Kidney glomerular epithelial cell (primary cell): ENCODE measurements around the gene GLA.
A peak's percentile ranks its signal among the peaks of the same experiment; 100 is the strongest.

Source experiments
- DNase-seq: peaks from one replicate; lab custom pipeline; 2025; lab: John Stamatoyannopoulos, UW

The GLA gene

DNA sequence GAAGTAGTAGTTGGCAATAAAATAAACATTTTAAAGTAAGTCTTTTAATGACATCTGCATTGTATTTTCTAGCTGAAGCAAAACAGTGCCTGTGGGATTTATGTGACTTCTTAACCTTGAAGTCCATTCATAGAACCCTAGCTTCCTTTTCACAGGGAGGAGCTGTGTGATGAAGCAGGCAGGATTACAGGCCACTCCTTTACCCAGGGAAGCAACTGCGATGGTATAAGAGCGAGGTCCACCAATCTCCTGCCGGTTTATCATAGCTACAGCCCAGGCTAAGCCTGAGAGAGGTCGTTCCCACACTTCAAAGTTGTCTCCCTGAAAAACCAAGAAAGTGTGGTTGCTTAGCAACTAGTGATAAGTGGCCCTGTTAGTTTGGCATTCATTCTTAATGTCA lies 9.9 kb downstream of the GLA start:
- DNase-seq: no peak

DNA sequence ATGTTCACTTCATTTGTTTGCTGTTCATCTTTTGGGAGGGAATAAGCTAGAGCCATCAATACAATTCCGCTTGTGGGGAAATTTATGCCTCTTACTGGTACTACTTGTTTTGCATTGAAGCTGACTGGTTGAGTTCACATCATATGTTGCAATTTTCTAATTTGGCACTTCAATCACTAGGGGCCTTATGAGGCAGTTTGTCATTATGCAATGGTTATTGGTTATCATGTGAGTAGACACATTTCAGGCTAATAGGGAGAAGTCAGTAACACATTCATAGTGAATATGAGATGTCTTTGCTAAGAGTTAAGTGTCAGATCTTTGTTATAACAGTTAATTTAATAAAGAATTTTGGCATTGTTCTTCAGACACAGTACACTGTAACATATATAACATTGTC lies 11.9 kb downstream of the GLA start:
- no peak for DNase-seq

DNA sequence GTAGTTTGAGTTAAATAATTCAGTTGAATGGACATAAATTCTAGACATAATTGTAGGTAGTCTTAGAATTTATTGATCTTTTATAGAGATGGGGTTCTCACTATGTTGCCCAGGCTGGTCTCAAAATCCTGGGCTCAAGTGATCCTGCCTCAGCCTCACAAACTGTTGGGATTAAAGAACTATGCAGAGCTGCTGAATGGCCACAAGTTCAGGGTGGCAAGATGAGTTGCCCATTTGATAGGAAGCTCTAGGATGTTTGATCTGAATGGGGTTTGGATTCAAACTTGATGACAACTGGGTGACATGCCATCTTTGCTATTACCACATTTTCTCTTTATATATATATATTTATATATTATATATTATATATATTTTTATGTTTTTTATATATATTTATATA lies 13.4 kb downstream of the GLA start:
- DNase-seq: no peak

DNA sequence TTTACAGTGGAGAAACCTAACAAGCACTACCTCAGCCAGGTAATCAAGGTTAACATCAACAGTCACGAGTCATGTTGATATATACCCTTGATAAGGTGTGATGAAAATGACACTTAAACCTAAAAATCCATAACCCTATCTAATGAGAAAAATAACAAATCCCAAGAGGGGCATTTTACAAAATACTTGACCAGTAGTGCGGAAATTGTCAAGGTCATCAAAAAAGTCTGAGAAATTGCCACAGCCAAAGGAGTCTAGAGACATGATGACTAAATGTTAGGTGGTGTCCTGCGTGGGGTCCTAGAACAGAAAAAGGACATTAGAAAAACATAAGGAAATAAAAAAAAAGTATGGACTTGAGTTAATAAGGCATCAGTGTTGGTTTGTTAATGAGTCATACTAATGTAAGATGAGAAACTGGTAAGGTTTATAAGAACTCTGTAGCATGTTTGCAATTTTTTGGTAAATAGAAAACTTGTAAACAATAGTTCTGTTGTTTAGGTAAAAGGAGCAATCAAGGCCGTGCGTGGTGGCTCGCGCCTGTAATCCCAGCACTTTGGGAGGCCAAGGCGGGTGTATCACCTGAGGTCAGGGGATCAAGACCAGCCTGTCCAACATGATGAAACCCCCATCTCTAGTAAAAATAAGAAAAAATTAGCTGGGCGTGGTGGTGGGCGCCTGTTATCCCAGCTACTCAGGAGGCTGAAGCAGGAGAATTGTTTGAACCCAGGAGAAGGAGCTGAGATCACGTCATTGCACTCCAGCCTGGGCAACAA lies 14.0 kb downstream of the GLA start:
- no peak for DNase-seq

DNA sequence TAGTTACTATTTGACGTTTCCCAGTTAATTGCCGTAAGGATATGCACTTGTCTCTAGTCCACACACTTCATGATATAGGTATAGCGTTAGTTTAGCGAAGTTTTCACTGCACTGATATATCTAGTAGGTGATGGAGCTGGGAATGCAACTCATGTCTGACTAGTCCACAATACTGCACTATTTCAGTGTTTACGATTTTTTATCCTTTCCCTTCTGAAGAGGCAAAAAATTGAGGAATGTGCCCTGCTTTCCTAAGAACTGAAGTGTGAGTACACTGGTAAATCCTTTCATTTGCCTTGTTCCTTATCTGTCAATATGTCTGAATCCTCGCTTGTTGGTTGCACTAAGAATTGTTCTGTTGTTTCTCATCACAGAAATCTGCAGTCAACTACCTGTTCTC lies 15.9 kb downstream of the GLA start:
- DNase-seq: no peak

DNA sequence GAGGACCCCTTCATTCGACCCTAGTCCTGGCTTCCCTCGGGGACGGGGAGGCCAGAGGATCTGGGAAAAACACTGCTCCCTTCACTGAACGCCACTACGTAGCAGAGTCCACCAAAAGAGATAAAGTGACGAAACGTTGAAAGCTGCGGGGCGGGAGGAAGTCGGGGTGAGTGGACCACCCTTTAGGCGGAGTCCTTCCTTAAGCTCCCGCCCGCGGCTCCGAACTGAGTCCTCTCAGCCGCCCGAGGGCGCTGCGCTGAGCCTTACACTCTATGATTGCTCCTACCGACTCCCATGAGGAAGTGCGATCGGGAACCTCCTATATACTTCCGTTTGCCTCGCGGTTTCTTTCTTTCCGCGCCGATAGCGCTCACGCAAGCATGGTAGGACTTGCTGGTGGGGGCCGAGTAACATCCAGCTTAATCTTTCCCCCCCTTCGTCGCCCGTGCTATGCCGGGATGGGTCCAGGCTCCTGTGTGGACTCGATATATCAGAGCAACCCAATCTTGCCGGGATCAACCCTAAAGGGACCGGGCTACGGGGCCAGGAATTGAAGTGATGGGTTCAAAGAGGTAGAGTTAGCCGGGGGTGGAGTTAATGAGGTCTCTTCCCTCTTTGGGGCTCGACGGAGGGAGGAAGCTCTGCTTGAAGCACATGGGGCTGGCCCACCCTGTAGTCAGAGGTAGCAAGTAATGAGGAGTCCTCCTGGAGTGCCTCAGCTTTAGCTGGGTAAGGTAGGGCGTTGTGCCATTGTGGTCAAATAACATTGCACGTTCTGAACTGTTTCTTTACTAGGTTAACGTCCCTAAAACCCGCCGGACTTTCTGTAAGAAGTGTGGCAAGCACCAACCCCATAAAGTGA lies 16.8 kb downstream of the GLA start, which contains the start of gene RPL36A:
RPL36A (plus strand) TSS at position 348 of the 862 bp plus-strand sequence; CDS start at position 381, 33 bp downstream.
- peak; percentile 77 for DNase-seq

DNA sequence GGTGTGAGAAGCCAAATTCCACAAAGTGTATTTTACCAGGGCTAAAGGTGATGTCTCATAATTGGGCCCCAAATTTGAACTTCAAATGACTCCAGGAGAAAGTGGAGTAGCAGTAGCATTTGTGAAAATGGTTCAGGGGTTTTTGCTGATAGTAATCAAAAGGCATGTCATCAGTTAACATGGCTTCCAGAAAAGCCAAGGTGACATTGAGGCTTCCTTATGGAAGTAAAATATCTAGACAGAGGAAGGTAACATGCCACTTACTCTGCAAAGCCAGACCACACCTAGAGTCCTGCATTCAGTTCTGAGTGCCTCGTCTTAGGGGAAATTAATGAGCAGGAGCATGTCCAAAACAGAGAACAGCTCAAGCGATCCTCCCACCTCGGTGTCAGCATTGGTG lies 19.1 kb downstream of the GLA start:
- no peak for DNase-seq

DNA sequence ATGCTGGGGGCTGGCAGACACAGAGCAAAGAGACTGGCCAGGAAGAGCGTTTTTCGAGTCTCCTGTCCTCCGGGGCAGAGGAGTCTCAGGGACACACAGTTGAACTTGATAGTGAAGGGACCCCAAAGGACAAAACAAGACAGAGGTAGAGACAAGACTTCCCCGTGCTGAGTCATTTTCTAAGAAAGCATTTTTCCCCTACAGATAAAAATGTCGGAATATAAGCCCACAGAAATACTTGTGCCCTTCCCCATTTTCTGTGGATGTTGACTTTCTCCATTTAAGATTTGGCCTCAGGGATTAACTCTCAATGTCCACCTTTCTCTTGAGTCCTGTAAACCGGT lies 21.2 kb downstream of the GLA start:
- DNase-seq: no peak

DNA sequence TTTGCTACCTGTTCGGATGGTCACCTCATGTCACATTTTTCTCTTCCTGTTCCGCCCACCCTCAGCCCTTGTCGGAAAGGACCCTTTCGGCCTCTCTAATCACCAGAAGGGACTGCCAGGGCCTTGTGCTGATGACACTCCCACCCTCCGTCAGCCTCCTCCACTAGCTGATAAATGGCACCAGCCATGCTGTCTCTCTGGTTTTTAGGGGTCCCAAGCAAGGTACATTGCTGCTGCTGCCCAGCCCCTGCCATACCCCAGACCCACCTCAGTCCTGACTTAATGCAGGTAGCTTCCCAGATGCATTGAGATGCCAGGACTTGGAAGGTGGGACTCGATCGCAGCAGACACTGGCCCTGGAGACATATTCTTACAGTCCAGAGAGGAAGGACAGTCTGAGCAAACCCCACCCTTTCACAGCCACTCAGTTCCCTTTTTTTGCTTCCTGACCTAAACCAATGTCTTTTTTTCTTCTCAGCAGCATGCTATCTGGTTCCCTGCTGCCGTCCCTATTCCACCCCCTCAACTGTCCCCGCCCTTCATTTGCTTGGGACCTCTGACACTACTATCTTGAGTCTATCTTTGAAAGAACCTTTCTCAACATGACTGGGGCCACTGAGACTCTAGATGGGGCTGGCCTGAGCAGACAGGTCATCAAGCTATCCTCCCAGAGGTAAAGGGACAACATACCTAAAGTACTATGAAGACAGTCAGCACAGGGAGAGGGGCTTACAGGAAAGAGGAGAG lies 21.8 kb downstream of the GLA start, which contains the start of gene BTK:
BTK (minus strand) TSS at position 397 of the 747 bp plus-strand sequence. CDS start 10,907 bp downstream, outside the sequence.
- no peak for DNase-seq

DNA sequence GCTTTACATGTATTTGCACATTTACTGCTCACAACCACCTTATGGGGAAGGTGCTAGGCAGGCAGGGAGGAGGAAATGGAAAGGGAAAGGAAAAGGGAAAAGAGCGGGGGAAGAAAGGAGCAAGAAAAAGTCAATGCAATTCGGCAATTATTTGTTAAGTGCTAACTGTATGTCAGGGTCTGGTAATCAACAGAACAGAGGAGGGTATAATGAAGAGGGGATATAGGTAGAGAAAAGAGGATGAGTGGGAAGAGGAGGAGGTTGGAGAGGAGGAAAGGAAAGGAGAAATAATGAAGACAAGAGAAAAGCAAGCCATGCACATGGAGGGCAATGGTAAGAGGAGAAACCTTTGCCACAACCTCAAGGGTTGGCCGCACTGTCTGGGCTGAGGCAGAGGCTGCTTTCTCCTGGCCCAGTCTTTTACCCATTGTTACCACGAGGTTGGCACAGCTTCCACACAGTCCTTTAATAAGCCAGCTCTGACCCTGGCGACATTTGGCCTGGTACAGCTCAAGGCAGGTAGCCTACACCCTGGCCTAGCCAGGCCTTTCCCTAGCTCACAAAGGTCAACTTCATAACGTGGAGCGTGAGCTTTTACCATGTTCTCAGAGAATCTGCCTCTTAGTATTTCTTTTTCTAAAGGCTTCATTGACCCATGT lies 22.6 kb downstream of the GLA start:
- no peak for DNase-seq

DNA sequence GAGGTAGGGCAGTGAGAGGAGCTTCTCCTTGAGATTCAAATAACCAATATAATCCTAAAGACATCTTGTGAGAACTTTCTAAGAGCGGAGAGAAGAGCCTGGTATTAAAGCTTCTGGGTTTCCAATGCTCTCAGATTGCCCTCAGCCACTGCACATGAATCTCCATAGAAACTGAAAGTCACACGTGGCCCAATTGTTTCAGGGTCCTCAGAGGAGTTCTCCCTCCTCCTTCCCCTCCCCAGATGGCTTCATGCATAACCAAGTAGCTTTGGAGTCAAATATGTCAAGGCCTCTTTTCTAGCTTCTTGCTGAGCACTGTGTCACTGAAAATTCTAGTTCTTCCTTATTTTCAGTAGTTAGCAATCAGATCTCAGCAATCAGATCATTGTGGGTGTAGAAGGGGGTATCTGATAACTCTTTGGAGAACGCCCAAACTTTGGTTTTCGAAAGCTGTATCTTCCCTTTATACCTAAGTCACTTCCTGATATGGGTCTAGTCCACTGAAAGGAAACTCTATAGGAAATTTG lies 24.0 kb downstream of the GLA start:
- no peak for DNase-seq

DNA sequence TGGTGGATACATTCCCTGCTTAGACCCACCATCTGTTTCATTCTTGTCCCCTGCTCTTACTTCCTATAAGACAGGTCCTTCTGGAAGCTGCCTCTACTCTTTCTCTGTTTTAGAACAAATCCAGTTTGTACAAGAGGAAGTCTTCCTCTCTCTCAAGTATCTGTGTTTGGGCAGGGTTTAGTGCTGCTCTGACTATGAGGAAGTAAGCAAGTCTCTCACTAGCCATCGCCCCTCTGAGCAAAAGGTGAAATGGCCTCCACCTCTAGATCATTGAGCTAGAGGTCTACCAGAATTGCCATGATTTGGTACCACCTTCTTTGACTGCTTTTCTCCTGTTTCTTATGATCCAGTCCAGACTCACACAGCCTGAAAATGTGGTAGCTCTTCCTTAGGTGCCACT lies 30.2 kb downstream of the GLA start:
- no peak for DNase-seq

DNA sequence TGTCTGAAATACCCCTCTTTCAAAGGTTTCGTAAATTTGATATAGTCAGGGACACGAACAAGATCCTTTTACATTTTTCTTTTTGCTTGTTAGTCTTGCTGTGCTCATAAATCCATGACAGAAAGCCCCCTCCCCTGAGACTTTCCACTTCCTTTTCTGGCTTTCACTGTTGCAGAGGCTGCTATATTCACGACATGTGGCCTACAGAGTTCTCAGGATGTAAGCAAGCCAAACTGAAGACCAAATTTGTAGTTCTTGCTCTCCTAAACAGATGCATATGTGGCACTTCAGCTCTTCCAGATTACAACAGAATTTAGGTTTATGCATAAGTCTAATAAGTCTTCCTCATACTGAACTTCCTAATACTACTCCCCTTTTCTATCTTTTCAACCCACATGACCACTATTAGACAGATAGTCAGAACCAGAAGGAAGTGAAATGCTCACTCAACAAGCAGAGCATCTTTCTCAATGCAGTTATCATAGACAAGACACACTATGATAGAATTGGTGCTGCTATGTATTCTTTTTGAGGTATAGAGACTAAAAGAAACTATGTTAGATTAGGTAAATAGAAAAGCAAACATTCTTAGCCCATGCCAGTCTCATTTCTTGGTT lies 36.7 kb downstream of the GLA start:
- no peak for DNase-seq

DNA sequence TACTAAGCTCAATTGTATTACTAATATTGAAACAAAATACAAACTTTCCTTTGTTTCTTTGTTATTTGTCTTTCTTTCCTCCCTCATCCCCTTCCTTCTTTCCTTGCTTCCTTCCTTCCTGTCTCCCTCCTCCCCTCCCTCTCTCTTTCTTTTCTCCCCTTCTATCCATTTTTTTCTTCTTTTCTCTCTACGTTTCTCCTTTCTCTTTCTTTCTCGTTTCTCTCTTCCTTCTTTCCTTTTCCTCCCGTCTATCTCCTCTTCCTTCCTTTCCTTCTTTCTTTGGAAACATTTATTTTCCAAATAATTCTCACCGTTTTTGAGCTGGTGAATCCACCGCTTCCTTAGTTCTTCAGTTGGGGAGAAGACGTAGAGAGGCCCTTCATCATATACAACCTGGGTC lies 38.0 kb downstream of the GLA start:
- DNase-seq: no peak

DNA sequence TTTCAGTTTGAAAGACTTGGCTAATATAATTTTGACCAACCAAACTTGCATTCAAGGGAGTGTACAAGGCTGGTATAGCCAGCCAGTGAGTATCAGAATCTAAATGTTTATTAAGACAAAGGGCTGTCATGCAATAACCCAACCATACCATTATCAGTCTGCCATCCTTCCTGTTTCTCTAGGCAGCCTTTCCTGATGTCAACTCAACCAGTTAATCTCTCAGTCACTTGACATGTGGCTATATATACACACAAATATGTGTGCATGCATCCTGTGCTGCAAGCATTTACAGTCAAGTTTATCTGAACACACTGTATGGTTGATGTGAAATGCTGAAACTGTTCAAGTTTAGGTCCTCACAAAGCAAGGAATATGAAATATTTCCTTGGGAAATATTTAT lies 38.9 kb downstream of the GLA start:
- DNase-seq: no peak

DNA sequence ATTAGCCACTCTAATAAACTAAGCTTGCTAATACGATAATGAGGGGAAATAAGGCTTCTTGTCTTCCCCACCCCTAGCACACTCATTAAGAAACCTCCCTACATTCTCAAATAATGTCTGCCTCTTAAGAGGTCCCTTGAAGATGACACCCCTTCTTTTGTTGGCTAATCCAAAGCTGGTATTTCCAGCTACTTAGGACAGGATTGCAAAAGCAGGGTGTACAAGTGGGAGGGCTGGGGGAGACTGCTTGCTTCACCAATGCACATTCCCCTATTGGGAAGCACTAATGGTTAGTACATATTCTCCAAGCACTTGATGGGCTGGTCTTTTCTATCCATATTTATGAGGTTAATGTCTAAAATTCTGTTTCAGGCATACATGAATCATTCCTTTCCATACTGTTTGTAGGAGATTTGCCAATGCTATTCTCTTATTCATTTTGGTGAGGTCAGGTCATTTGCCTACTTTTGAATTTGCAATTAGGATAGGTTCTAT lies 42.4 kb downstream of the GLA start:
- DNase-seq: no peak

DNA sequence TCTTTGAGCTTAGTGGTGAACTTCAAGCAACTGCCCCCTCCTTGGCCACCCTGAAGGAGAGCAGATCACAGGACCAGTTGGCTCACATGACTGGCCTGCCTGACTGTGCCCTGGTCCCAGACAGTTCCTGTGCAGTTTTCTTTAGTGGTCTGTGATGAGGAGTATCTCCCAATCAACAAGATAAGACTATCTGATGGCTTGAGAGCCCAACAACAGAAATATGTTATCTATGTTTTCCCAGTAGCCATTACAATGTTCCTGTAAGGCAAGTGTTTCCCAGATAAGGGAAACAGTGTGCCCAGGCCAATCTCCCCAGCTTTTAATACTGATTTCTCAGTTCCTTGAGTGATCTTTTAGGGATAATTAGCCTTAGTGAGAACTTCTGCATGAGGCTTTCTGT lies 45.0 kb downstream of the GLA start:
- no peak for DNase-seq

DNA sequence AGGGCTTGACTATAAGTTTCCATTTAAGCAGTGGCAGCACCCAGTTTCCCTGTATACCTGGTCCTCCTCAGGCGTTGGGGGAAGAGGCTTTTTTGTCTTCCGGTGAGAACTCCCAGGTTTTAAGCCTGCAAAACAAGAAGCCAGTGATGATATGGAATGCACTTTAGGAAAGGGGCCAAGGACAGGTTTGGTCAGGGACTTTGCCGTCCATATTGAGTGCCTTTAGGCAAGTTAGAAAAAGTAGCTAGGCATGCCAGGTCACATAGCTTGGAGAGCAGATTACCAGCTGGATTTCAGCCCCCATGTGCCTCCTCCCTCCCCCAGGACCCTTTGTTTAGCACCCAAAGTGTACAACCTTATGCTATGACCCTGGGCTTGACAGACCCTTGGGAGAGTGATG lies 45.6 kb downstream of the GLA start:
- no peak for DNase-seq

DNA sequence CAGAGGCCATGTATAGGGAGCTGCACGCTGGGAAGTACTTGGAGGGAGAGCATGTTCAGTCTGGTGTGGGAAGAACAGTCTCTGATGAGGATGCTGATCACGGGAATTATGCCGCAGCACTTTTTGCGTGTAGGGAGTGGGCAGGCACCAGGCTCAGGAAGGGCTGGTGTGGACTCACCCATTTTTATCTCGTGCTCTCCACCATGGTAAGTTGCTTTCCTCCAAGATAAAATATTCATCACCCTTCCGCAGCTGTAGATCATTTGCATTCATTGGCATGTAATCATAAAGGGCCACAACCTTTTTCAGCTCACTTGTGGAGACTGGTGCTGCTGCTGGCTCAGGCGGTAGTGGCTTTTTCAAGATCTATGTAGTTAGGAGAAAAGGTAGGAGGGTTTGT lies 47.3 kb downstream of the GLA start:
- no peak for DNase-seq

DNA sequence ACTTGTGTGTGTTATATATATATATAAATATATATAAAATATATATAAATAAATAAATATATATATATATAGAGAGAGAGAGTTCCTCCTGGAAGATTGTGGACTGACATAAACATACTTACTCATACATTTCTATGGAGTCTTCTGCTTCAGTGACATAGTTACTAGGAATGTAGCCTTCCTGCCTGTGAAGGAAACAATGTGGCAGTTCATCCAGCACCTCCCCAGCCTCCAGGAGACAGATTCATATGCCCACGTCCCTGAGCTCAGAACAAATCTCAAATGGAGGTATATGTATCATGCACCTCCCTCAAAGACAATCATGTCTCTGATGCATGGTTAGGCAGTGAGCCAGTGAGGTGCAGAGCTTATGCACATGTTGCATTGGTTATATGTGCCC lies 47.8 kb downstream of the GLA start:
- DNase-seq: no peak

DNA sequence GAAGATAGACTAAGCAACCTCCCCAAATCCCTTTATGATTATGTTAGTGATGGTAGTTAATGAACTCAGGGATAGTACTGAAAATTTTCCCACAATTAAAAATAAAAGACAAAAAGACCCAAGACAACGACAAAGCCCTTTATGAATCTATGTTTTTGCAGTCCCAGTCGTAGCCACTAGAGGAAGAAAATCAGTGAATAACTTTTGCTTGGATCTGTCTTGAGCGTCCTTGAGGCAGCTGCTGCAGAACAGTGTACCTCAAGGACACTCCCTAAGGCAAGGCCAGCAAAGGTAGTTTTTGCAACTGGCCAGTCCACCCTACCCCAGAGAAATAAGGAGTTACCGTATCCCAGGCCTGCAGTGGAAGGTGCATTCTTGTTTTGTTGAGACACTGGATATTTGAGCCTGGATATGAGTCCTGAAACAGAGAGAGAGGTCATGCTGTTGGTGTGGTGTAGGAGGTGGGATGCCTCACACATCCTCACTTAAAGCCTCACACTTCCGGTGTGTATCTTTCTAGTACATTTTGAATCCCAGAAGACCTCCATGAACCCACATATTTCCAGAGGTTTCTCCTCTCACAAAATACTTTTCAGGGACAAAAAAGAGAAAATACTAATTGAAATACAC lies 50.4 kb downstream of the GLA start:
- DNase-seq: no peak
